GM12874 (cell line): ENCODE measurements around the gene RPIA.

Source experiments
- TF ChIP-seq, protein P1 (sequence below): IDR thresholded peaks from 2 replicates; pipeline ENCODE4 v1.5.1; 2011; ENCODE audit warnings: low read depth, mild to moderate bottlenecking, control low read depth, low read length, moderate library complexity; ENCODE audit not compliant: insufficient read depth

RPIA gene

DNA sequence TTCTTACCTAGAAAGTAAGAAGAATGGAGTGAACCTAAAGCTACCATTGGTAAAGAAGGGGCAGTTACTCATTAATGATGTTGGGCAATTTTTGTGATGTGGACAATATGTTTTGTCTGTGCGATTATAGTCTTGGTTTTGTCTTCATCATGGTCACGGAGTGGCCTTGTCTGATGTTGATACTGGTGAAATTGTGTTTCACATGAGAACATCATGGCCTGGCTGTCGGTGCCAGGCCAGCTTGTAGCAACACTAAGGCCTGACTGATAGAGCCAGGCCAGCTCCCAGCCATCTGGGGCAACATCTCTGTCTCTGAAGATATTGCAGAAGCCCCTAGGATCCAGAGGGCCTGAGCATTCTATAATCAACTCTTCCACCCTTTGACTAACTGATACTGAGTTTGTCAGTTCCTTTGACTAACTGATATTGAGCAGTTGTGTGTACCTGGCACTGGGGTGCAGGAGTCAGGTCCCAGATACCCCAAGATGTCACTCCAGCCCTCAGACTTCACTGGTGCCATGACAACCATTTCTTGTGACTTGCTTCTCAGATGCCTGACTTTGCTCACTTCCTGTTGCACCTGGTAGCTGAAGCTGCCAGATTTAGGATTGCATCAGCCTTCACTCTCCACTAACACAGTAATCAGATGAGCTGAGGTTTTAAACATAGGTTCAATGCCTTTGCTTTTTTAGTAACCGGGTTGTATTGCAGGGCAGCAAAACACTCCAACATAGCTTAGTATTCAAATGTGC, 62.5 kb downstream of the RPIA start:
- TF ChIP-seq, protein P1, sequence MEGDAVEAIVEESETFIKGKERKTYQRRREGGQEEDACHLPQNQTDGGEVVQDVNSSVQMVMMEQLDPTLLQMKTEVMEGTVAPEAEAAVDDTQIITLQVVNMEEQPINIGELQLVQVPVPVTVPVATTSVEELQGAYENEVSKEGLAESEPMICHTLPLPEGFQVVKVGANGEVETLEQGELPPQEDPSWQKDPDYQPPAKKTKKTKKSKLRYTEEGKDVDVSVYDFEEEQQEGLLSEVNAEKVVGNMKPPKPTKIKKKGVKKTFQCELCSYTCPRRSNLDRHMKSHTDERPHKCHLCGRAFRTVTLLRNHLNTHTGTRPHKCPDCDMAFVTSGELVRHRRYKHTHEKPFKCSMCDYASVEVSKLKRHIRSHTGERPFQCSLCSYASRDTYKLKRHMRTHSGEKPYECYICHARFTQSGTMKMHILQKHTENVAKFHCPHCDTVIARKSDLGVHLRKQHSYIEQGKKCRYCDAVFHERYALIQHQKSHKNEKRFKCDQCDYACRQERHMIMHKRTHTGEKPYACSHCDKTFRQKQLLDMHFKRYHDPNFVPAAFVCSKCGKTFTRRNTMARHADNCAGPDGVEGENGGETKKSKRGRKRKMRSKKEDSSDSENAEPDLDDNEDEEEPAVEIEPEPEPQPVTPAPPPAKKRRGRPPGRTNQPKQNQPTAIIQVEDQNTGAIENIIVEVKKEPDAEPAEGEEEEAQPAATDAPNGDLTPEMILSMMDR = no peak

DNA sequence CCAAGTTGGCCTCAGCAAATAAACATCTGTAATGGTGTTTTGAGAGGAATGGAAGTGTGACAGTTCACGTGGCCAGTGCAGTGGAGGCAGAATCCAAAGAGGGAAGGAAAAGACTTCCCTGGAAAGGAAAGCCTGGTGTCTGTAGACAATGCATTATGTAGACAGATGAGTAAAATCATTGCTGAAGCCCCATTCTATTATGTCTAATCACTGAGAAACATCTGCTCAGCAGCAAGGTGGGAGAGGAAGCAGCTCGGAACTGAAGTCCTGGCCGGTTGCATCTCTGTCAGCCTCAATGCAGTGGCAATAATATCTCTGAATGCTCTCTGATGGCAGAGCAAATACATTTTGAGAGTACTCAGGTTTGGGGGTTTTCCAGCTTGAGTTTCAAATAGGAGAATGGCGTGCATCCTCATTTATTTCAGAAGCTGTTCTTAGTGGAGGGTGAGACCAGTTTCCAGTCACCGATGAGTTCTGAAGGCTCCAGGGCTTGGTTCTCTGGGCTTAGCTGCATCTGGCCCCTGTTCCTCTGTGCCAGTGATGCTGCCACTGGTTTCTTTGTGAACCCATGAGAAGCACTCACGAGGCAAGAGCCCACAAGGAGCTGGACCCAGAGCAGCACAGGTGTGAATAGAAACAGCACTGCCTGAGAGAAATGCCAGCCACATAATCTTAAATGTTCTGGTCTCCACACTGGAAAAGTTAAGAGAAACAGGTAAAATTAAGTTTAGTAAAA, 63.3 kb downstream of the RPIA start:
- TF ChIP-seq, protein P1 = no peak

DNA sequence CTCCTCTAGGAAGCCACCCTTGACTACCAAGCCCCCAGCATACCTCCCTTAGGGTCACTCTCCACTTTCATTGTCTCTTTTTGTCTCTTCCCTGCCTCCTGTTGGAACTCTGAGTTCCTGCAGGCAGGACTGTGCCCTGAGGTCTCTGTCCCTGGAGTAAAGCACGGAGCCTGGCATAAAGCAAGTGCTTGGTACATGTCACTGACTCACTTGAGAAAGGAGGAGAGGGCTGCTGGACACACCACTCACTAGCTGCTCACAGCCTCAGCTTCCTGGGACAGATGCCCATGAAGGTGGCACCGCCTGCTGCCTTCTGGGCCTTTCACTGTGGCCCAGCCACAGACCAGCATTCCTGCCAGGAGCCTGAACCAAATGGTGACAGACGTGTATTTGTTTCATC, 64.4 kb downstream of the RPIA start:
- TF ChIP-seq, protein P1 = no peak

DNA sequence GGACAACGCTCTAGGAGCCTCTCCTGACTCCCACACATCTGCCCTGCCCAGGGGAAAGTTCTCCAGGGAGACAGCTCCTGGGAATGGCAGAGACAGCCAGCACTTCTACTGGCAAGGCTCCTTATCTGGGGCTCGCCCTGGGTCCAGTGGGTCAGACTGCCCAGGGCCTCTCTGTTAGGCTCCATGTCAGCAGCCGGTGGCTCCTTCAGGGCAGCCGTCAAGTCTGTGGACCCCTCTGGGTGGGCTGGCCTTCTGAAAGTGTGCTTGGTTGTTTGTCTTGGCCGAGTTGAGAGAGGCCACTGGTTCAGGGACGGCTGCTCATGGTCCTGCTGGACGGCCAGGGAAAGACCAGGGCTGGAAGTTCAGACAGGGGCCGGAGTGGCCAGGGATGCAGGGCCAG, 65.6 kb downstream of the RPIA start:
- TF ChIP-seq, protein P1 = no peak

DNA sequence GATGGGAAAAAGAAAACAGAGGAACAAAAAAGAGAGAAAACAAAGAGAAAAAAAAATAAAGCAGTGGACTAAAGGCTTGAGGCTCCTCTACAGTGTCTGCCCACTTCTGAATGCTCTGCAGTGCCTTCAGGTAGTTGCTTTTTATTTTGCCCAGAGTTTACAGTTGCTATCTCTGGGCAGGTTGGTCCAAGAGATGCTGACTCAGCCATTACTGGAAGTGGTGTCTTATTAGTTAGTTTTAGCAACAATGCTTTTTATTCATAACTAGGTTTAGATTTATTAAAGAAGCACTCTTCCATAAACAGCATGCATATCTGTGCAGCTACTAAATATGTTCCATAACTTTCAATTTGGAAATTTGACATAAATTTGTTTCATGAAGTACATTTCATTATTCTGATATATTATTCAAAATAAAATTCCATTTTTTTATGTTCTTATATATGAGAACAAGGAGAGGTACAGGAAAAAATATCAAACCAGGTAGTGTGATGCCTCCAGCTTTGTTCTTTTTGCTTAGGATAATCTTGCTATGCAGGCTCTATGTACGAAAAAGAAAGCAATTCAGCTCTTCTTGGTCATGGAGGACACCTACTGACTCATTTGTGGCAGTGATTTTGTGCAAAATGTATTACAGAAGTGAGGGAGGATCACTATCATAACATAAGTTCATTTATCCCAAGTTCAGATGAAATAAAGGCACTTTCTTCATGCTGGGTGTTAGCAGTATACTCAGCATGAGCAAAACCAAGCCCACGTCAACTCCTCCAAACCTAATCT, 69.5 kb downstream of the RPIA start:
- TF ChIP-seq, protein P1 = no peak

DNA sequence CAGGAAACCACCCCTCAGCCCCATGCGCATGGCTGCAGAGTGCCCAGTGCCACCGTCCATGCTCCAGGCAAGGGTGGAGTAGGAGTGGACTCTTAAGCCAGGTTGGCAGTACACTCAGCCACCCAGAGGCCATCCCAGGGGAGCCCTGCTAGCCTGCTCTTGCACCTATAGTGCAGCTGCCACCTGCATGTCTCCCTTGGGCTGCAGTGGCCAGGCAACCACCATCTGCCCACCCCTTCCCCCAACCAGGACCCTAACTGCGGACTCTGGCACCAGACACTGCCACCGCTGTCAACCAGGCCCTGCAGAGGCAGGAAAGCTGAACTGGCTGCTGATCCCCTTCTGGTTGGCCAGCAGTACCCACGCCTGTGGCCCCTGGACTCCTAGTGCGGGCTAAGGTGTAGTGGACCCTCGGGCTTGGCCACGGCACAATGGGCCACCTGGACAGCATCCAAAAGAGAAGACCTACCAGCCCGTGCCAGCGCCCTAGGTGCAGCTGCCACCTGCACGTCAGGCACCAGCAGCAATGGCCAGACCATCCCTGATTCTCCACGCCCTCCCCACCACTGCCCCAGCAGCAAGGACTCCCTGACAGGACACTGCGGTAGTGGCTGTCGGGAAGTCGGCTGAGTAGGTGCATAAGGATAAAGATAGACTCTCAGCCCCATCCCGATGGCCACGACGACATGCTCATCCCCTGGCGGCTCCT, 72.8 kb downstream of the RPIA start:
- TF ChIP-seq, protein P1 = no peak

DNA sequence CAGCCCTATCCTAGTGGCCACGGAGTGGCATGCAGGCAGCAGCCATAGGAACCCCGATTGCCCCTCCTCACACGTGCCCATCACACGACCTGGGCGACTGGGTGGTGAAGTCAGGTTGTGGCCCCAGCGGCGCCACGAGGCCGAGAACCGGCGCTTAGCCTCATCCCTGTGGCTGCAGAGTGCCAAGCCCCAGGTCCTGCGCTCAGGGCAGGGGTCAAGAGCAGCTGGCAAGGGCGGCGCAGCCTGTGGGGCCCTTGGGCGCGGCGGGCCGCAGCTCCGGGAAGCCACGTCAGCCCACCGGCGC, 73.3 kb downstream of the RPIA start:
- TF ChIP-seq, protein P1 = no peak
